ENCODE measurements around the gene SHH. TPM values are rescaled to one million over a fixed set of nuclear protein-coding genes. Genes with fewer than 3 reads are reported as not detected.

Gene SHH
- total and polyA plus RNA-seq, 2 of the 4 experiments (the other 2 are of a cell fraction) = under 0.01 to 0.03 TPM

GRCh38 chr7:155856656-155857055 lies 44.4 kb upstream of the SHH start:
- H4K20me1 ChIP-seq (ENCODE audit: insufficient read depth, low read length) = no peaks in the 10 kb centered on the region
- no peaks in the 10 kb centered on the region for H3K27me3 ChIP-seq (ENCODE audit: control insufficient read depth, insufficient read depth, low read length)
- H3K36me3 ChIP-seq (ENCODE audit: control insufficient read depth, insufficient read depth, low read length) = no peaks in the 10 kb centered on the region
- no peak overlapping the region for H3K27ac ChIP-seq (ENCODE audit: insufficient read depth, low read length)
- intact Hi-C loops (cut with micrococcal nuclease) = no loop called here
- H2AK5ac ChIP-seq (ENCODE audit: low read depth, low read length) = no peak overlapping the region
- POLR2A ChIA-PET (ENCODE audit: unreplicated experiment) = no interaction called here
- no peak overlapping the region for H2BK120ac ChIP-seq (ENCODE audit: low read depth, low read length)
- dilution Hi-C loops (cut with HindIII; ENCODE audit: low sequenced_read_pairs, unreplicated experiment) = no loop called here
- WGBS, 2 experiments (ENCODE audit: extremely low coverage in 2 of 2, insufficient read length in 1 of 2) = no CpG with 5 or more reads among the region's 3 CpGs
- no peak overlapping the region for H4K5ac ChIP-seq (ENCODE audit: low read depth, low read length)
- no peak for DNase-seq
- CTCF ChIA-PET = interaction anchor here (0.7 kb wide), 2 partner anchors 125 to 616 kb away, joined by 3 read pairs; no protein-coding TSS in a partner anchor
- no peak overlapping the region for H3K9ac ChIP-seq (ENCODE audit: low read depth, low read length)
- H2BK20ac ChIP-seq (ENCODE audit: low read depth, low read length) = no peak overlapping the region
- H3K9me3 ChIP-seq (ENCODE audit: control insufficient read depth, insufficient read depth, low read length) = no peaks in the 10 kb centered on the region; the same call in 1 of the 2 replicates
- H3K9me1 ChIP-seq (ENCODE audit: insufficient read depth, low read length) = no peaks in the 10 kb centered on the region
- no TSS peak for BruUV-seq (replicated peaks)
- no peak overlapping the region for H3K23ac ChIP-seq (ENCODE audit: low read depth, low read length)
- H3K4me2 ChIP-seq (ENCODE audit: low read depth, low read length) = no peak overlapping the region
- peaks cover 5% of the 10 kb centered on the region; the same call in 1 of the 2 replicates for H3K4me1 ChIP-seq (ENCODE audit: control insufficient read depth, insufficient read depth, low read length)
- H2AK9ac ChIP-seq (replicated peaks; ENCODE audit: low read depth, low read length, poor library complexity) = no peak overlapping the region
- no peak overlapping the region for H4K8ac ChIP-seq (ENCODE audit: low read depth in 2 of 2, low read length in 2 of 2)
- H3K14ac ChIP-seq (replicated peaks; ENCODE audit: low read depth, low read length) = no peak overlapping the region
- in situ Hi-C loops (cut with MboI; ENCODE audit: low sequenced_read_pairs) = no loop called here
- TF ChIP-seq POLR2A (IDR thresholded peaks at IDR 0.05; ENCODE audit: low read depth, low read length) = no peak
- TF ChIP-seq FOS (IDR thresholded peaks at IDR 0.05; ENCODE audit: low read depth, low read length) = no peak
- no peak for TF ChIP-seq BHLHE40 (IDR thresholded peaks at IDR 0.05; ENCODE audit: low read depth, low read length)
- no peak for TF ChIP-seq SMC3 (IDR thresholded peaks at IDR 0.05; ENCODE audit: low read depth, low read length)
- no peak for TF ChIP-seq MAZ (IDR thresholded peaks at IDR 0.05; ENCODE audit: borderline replicate concordance, low read depth, low read length)
- no peak for TF ChIP-seq ELK1 (IDR thresholded peaks at IDR 0.05; ENCODE audit: borderline replicate concordance, low read depth, low read length)
- TF ChIP-seq NFE2L2 (IDR thresholded peaks at IDR 0.05; ENCODE audit: low read depth, low read length) = no peak
- no peak for TF ChIP-seq CTCF (conservative IDR thresholded peaks at IDR 0.05; ENCODE audit: low read depth, low read length)
- TF ChIP-seq USF2 (IDR thresholded peaks at IDR 0.05; ENCODE audit: low read depth, low read length) = no peak
- no peak for TF ChIP-seq MAFK (IDR thresholded peaks at IDR 0.05; ENCODE audit: low read depth, low read length)
- no peak for TF ChIP-seq CHD1 (IDR thresholded peaks at IDR 0.05; ENCODE audit: low read depth, low read length)
- no peak for TF ChIP-seq CEBPB (IDR thresholded peaks at IDR 0.05; ENCODE audit: low read depth, low read length)
- no peak for TF ChIP-seq MXI1 (IDR thresholded peaks at IDR 0.05; ENCODE audit: borderline replicate concordance, low read depth, low read length)
- H3K79me1 ChIP-seq (ENCODE audit: low read depth in 1 of 2, low read length in 2 of 2) = no peaks in the 10 kb centered on the region
- ATAC-seq (ENCODE audit: low read depth) = no peak
- H3K56ac ChIP-seq (ENCODE audit: extremely low read depth, insufficient read depth, low read length) = no peak overlapping the region
- no peak overlapping the region for H4K91ac ChIP-seq (ENCODE audit: insufficient read depth, low read depth, low read length)
- H3K18ac ChIP-seq (ENCODE audit: low read depth, low read length) = no peak overlapping the region
- H3K4me3 ChIP-seq (ENCODE audit: insufficient read depth, low read depth, low read length) = no peak overlapping the region
- no peak overlapping the region for H2BK15ac ChIP-seq (ENCODE audit: low read depth, low read length)
- no peak overlapping the region for H3K4ac ChIP-seq (ENCODE audit: low read depth, low read length)
- no peak overlapping the region for H2BK5ac ChIP-seq (ENCODE audit: low read depth, low read length, poor library complexity, severe bottlenecking)
- no peak overlapping the region for H2AFZ ChIP-seq (replicated peaks; ENCODE audit: low read length, poor library complexity)
